ENCODE results near the gene INPP5A. TPM values are rescaled to one million over a fixed set of nuclear protein-coding genes. Genes with fewer than 3 reads are reported as not detected.

Gene INPP5A
- total RNA-seq, 6 donors from 2014 or later = 28.6 to 81.7 (median 44.8) TPM

DNA sequence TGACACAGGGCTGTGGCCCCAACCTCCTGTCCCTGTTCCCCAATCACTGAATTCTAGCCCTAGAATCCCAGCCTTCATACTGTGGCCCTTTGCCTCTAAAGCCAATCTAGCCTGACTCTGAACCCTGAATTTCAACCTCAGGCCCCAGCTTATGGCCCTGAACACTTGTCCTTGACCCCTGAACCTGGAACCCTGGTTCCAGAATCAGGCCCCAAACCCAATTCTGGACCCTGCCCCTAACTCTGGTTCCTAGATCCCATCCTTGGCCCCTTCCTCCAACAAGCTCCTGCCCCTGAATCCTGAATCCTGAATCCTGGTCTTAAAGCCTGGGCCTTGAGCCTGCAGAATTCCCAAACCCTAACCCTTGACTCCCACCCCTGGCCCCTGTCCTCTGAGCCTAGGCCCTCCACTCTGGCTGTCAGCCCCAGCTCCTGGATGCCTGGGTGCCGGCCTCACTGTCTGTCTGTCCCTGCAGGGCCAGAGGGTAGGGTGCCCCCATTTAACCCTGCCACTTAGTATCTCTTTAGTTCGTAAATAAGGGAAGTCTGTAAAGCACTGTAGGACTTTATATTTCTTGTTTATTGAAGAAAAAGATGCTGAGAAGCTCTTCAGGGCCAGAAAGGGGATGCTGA lies 1.3 kb downstream of the INPP5A start:
- ATAC-seq (ENCODE audit: low FRiP score in 2 of 2) (no peak), DNase-seq (no peak)
- Histone ChIP-seq H3K4me1 (peaks cover 53 to 69% (median 61%) of the 10 kb centered on the region in 4 donors), H3K36me3 (no peaks in the 10 kb centered on the region), H3K4me3 (peak overlapping the region; percentile 67 to 71 (median 68)), H3K9me3 (no peaks in the 10 kb centered on the region), H3K27ac (peak overlapping the region; percentile 76 to 93 (median 88)), H3K27me3 (no peaks in the 10 kb centered on the region)
- 33 to 40% methylated on average over 2 of the region's 2 CpGs for WGBS, 2 donors
- TF ChIP-seq CTCF (IDR thresholded peaks at IDR 0.05) (no peak), EP300 (IDR thresholded peaks at IDR 0.05) (no peak)

- Histone ChIP-seq H3K4me3 (peak overlapping the region; percentile 13 to 71 (median 68)), H3K36me3 (no peaks in the 10 kb centered on the region), H3K4me1 (peaks cover 52 to 72% (median 62%) of the 10 kb centered on the region in 4 donors), H3K27ac (peak overlapping the region; percentile 76 to 93 (median 88)), H3K27me3 (no peaks in the 10 kb centered on the region), H3K9me3 (no peaks in the 10 kb centered on the region)
- ATAC-seq (ENCODE audit: low FRiP score in 2 of 2) (no peak), DNase-seq (peak; percentile 44 to 68)
- 31 to 43% methylated on average over 4 to 10 of the region's 11 CpGs for WGBS, 2 donors
- TF ChIP-seq EP300 (IDR thresholded peaks at IDR 0.05) (no peak), CTCF (IDR thresholded peaks at IDR 0.05) (no peak), POLR2A (IDR thresholded peaks at IDR 0.05) (no peak), POLR2AphosphoS5 (IDR thresholded peaks at IDR 0.05) (no peak)
Measured at GRCh38 chr10:132539431-132539839, 1.8 kb downstream of the INPP5A start.

GRCh38 chr10:132539894-132540293 lies 2.3 kb downstream of the INPP5A start:
- Histone ChIP-seq H3K4me3 (peak overlapping the region in 3 of 4 donors; percentile 67 to 71 (median 69)), H3K4me1 (peaks cover 52 to 77% (median 64%) of the 10 kb centered on the region in 4 donors), H3K27me3 (no peaks in the 10 kb centered on the region), H3K36me3 (no peaks in the 10 kb centered on the region), H3K27ac (peak overlapping the region; percentile 76 to 93 (median 88)), H3K9me3 (no peaks in the 10 kb centered on the region)
- ATAC-seq (ENCODE audit: low FRiP score in 2 of 2) = no peak
- no peak for DNase-seq
- TF ChIP-seq POLR2AphosphoS5 (IDR thresholded peaks at IDR 0.05) = no peak
- TF ChIP-seq EP300 (IDR thresholded peaks at IDR 0.05) = peak in 1 of 4 donors; percentile 24
- TF ChIP-seq CTCF (IDR thresholded peaks at IDR 0.05) = no peak
- 20 to 29% methylated on average over 5 of the region's 5 CpGs for WGBS, 2 donors

DNA sequence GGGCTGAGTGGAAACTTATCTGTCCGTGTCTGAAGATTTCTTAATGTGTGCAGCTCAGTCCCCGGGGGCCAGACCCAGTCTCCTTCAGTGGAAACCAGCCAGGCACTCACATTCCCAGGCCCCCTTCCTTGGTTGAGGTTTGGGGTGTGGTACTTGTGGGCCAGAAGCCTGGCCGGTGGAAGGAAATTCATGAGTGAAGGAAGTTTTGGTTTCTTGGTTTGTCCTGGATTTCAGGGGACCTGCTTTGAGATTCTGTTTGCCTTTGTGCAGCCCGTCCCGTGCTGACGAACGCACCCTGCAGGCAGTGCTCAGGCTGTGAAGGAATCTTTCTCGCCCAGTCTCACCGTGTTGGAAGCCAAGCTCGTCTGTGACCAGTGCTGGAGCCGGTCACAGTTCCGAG lies 2.9 kb downstream of the INPP5A start:
- no peaks in the 10 kb centered on the region for H3K27me3 ChIP-seq
- DNase-seq (no peak), ATAC-seq (ENCODE audit: low FRiP score in 2 of 2) (no peak)
- H3K36me3 ChIP-seq = no peaks in the 10 kb centered on the region
- no peaks in the 10 kb centered on the region for H3K9me3 ChIP-seq
- peaks cover 51 to 80% (median 64%) of the 10 kb centered on the region in 4 donors for H3K4me1 ChIP-seq
- peak overlapping the region in 3 of 4 donors; percentile 19 to 93 (median 87) for H3K27ac ChIP-seq
- 16 to 25% methylated on average over 12 of the region's 12 CpGs for WGBS, 2 donors
- TF ChIP-seq EP300 (IDR thresholded peaks at IDR 0.05) (no peak), POLR2A (IDR thresholded peaks at IDR 0.05) (no peak), CTCF (IDR thresholded peaks at IDR 0.05) (peak in 1 of 6 experiments; percentile 12)
- peak overlapping the region in 2 of 4 donors; percentile 67 to 71 for H3K4me3 ChIP-seq

DNA sequence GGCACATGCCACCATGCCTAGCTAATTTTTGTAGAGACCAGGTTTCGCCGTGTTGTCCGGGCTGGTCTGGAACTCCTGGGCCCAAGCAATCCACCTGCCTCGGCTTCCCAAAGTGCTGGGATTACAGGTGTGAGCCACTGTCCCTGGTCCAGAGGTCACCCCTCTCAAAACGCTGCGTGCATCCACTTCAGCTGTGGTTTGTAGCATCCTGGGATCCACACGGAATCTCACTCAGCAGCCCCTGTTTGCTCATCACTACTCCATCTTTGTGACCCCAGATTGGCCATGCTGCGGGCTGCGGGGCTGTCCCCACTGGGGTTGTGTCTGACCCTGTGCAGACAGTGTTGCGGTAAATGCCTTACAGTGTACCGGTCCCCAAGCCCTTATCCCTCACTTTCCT lies 3.5 kb downstream of the INPP5A start:
- Histone ChIP-seq H3K9me3 (no peaks in the 10 kb centered on the region), H3K36me3 (no peaks in the 10 kb centered on the region), H3K4me3 (no peak overlapping the region), H3K4me1 (peaks cover 54 to 80% (median 61%) of the 10 kb centered on the region in 4 donors), H3K27me3 (no peaks in the 10 kb centered on the region), H3K27ac (peak overlapping the region in 3 of 4 donors; percentile 19 to 93 (median 87))
- no peak for TF ChIP-seq EP300 (IDR thresholded peaks at IDR 0.05)
- no peak for TF ChIP-seq CTCF (IDR thresholded peaks at IDR 0.05)
- TF ChIP-seq POLR2A (IDR thresholded peaks at IDR 0.05) = no peak
- ATAC-seq (ENCODE audit: low FRiP score in 2 of 2) = no peak
- no peak for DNase-seq
- 95 to 97% methylated on average over 8 to 11 of the region's 11 CpGs for WGBS, 2 donors

Data from upper lobe of left lung (tissue), 6 donors.